ENCODE data around the gene GSG1L.

DNA sequence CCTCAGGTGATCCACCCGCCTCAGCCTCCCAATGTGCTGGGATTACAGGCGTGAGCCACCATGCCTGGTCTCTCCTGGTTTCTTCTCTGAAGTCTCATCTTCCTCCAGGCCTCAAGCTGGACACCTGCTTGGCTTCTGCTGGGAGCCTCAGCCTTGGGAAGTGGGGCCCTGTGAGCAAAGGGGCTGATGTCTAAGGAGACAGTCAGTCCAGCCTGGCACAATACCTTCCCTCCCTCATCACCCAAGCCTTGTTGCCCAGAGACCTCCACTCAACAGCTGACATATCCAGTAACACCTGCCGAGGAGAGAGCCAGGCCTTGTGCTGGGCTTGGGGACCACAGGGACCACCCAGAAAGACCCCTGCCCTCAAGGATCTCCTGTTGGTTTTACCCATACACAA lies 251.6 kb downstream of the GSG1L start:
- no peak for TF ChIP-seq POLR2A (IDR thresholded peaks at IDR 0.05; ENCODE audit: extremely low read depth, insufficient read length)
- TF ChIP-seq, protein P1, sequence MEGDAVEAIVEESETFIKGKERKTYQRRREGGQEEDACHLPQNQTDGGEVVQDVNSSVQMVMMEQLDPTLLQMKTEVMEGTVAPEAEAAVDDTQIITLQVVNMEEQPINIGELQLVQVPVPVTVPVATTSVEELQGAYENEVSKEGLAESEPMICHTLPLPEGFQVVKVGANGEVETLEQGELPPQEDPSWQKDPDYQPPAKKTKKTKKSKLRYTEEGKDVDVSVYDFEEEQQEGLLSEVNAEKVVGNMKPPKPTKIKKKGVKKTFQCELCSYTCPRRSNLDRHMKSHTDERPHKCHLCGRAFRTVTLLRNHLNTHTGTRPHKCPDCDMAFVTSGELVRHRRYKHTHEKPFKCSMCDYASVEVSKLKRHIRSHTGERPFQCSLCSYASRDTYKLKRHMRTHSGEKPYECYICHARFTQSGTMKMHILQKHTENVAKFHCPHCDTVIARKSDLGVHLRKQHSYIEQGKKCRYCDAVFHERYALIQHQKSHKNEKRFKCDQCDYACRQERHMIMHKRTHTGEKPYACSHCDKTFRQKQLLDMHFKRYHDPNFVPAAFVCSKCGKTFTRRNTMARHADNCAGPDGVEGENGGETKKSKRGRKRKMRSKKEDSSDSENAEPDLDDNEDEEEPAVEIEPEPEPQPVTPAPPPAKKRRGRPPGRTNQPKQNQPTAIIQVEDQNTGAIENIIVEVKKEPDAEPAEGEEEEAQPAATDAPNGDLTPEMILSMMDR (IDR thresholded peaks at IDR 0.05; ENCODE audit: low read depth, low read length): no peak

Data from NB4 (cell line).